ENCODE results near the gene CAMK2B.

GRCh38 chr7:44331682-44332081 lies 6.3 kb upstream of the CAMK2B start:
- TF ChIP-seq EZH2 (IDR thresholded peaks at IDR 0.05; ENCODE audit: borderline replicate concordance, low read depth, low read length, severe bottlenecking) (no peak), CTCF (IDR thresholded peaks at IDR 0.05; ENCODE audit: borderline replicate concordance, extremely low read depth, low read length, poor library complexity, severe bottlenecking) (no peak)
